Tracheal epithelial cell (primary cell): ENCODE results near the gene TUBB8. TPM values are rescaled to one million over a fixed set of nuclear protein-coding genes. Genes with fewer than 3 reads are reported as not detected.

Experiments
- total RNA-seq: library from RNA; depleted of rRNA; stranded (reverse); fragments of >200 nt; gene quantifications from 2 replicates; pipeline ENCODE4 v1.2.1, GENCODE V29; 2014

TUBB8 gene
- not detected in 2 replicates for total RNA-seq

DNA sequence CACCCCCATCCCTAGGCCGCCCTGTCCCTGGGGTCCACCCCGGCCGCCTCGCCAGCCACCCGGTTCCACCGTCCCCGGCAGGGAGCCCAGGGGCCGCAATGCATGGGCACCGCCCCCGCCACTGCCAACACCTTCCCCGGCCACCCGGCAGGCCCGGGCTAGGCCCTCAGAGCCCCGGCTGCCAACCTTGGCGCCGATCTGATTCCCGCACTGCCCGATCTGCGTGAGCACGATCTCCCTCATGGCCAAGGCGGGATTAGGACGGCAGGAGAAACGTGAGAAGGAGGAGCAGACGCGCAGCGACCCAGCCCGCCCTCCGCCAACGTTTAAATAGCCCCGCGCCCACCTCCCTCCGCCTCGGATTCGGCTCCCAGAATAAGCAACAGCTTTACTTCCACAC, at the start of gene TUBB8:
Gene TUBB8, minus strand, starts transcription at position 301 of the 400 bp plus-strand sequence. Its CDS starts 58 bp downstream, at position 243.

Other genes with a start within 250 kb of the TUBB8 start
- gene ZMYND11, start 86.2 kb upstream of the TUBB8 start, total RNA-seq: 32.0 and 41.1 TPM in 2 replicates